HepG2 (cell line): ENCODE measurements around the gene THOC6. TPM values are rescaled to one million over a fixed set of nuclear protein-coding genes. Genes with fewer than 3 reads are reported as not detected.

ENCODE experiments used
- AGO2 ChIP-seq: fragments of 200-400 bp; formaldehyde crosslinking; optimal IDR thresholded peaks from 2 replicates; pipeline ENCODE3; 2017; ENCODE audit warnings: mild to moderate bottlenecking, low read depth, low read length, moderate library complexity
- CREB1 ChIP-seq, 2 experiments: fragments of 450-650 bp in 1 of 2; IDR thresholded peaks; 2 replicates each; pipeline ENCODE4 v1.6.1; 2016 to 2017; ENCODE audit warnings: control low read depth in 1 of 2, mild to moderate bottlenecking in 1 of 2, missing compliant biosample characterization in 1 of 2, missing genetic modification characterization in 1 of 2
- E2F1 ChIP-seq: sonication (generic); formaldehyde crosslinking; IDR thresholded peaks from 2 replicates; pipeline ENCODE4 v1.5.0; 2020; ENCODE audit warnings: missing genetic modification reagents
- GMEB1 ChIP-seq: sonication (generic); formaldehyde crosslinking; IDR thresholded peaks from 2 replicates; pipeline ENCODE4 v1.5.1; 2020; ENCODE audit warnings: missing genetic modification reagents, mild to moderate bottlenecking, borderline replicate concordance
- KDM5B ChIP-seq: sonication (generic); formaldehyde crosslinking; IDR thresholded peaks from 2 replicates; pipeline ENCODE4 v1.4.0; 2020; ENCODE audit warnings: missing genetic modification reagents, mild to moderate bottlenecking, borderline replicate concordance
- MAF1 ChIP-seq: sonication (generic); formaldehyde crosslinking; IDR thresholded peaks from 2 replicates; pipeline ENCODE4 v1.5.0; 2020; ENCODE audit warnings: missing genetic modification reagents, borderline replicate concordance
- MAFK ChIP-seq, 2 experiments: IDR thresholded peaks in 1 of 2; conservative IDR thresholded peaks in 1 of 2; 2 replicates each; pipeline ENCODE4 v1.6.1; 2011; ENCODE audit warnings: improper control_type of control experiment in 2 of 2, low read length in 2 of 2
- MED1 ChIP-seq: sonication (generic); formaldehyde crosslinking; IDR thresholded peaks from 2 replicates; pipeline ENCODE4 v1.4.0; 2020; ENCODE audit warnings: missing genetic modification reagents
- NFE2L2 ChIP-seq: fragments of 150-350 bp; IDR thresholded peaks from 2 replicates; pipeline ENCODE4 v1.6.1; 2014; ENCODE audit warnings: low read length
- POLR2A ChIP-seq, 2 experiments: IDR thresholded peaks; 2 replicates each; pipeline ENCODE4 v1.6.1; 2011; ENCODE audit warnings: low read depth in 2 of 2, low read length in 2 of 2, mild to moderate bottlenecking in 1 of 2, moderate library complexity in 1 of 2; ENCODE audit not compliant: insufficient read depth in 1 of 2
- RFXANK ChIP-seq: IDR thresholded peaks from 2 replicates; pipeline ENCODE4 v1.6.1; 2016
- RFXAP ChIP-seq: sonication (generic); formaldehyde crosslinking; IDR thresholded peaks from 2 replicates; pipeline ENCODE4 v1.4.0; 2020; ENCODE audit warnings: missing genetic modification reagents, borderline replicate concordance
- SMAD1 ChIP-seq: sonication (generic); formaldehyde crosslinking; IDR thresholded peaks from 2 replicates; pipeline ENCODE4 v1.4.0; 2020; ENCODE audit warnings: missing genetic modification reagents, low read depth, mild to moderate bottlenecking, borderline replicate concordance
- STAT5B ChIP-seq: sonication (generic); formaldehyde crosslinking; IDR thresholded peaks from 2 replicates; pipeline ENCODE4 v1.4.0; 2020; ENCODE audit warnings: missing genetic modification reagents
- U2AF1 ChIP-seq: fragments of 200-400 bp; formaldehyde crosslinking; optimal IDR thresholded peaks from 2 replicates; pipeline ENCODE3; 2017; ENCODE audit warnings: mild to moderate bottlenecking, low read depth, low read length
- ZNF224 ChIP-seq: sonication (generic); formaldehyde crosslinking; IDR thresholded peaks from 2 replicates; pipeline ENCODE4 v1.5.0; 2020; ENCODE audit warnings: mild to moderate bottlenecking, missing genetic modification reagents
- ZNF281 ChIP-seq: sonication (generic); formaldehyde crosslinking; IDR thresholded peaks from 2 replicates; pipeline ENCODE4 v1.4.0; 2020; ENCODE audit warnings: missing genetic modification reagents, borderline replicate concordance
- ZNF367 ChIP-seq: sonication (generic); formaldehyde crosslinking; IDR thresholded peaks from 2 replicates; pipeline ENCODE4 v1.4.0; 2020; ENCODE audit warnings: missing genetic modification reagents, borderline replicate concordance
- ZNF441 ChIP-seq: sonication (generic); formaldehyde crosslinking; IDR thresholded peaks from 2 replicates; pipeline ENCODE4 v1.7.0; 2021; ENCODE audit warnings: missing genetic modification reagents, borderline replicate concordance
- ZNF629 ChIP-seq: sonication (generic); formaldehyde crosslinking; conservative IDR thresholded peaks from 2 replicates; pipeline ENCODE4 v1.5.0; 2020; ENCODE audit warnings: missing genetic modification reagents
- ZNF660 ChIP-seq: sonication (generic); formaldehyde crosslinking; IDR thresholded peaks from 2 replicates; pipeline ENCODE4 v1.5.1; 2020; ENCODE audit warnings: mild to moderate bottlenecking, low read depth, missing genetic modification reagents, borderline replicate concordance
- ZNF709 ChIP-seq: sonication (generic); formaldehyde crosslinking; IDR thresholded peaks from 2 replicates; pipeline ENCODE4 v1.5.0; 2020; ENCODE audit warnings: mild to moderate bottlenecking, missing genetic modification reagents
- ZNF775 ChIP-seq: sonication (generic); formaldehyde crosslinking; IDR thresholded peaks from 2 replicates; pipeline ENCODE4 v1.4.0; 2020; ENCODE audit warnings: missing genetic modification reagents, mild to moderate bottlenecking, moderate library complexity, borderline replicate concordance
- polyA plus RNA-seq, 8 experiments: library from polyadenylated mRNA; depleted of rRNA in 3 of 8; stranded (reverse) in 7 of 8; unstranded in 1 of 8; fragments of >200 nt; fragmentation: Illumina TruSeq in 4 of 8; extraction: Trizol in 4 of 8; gene quantifications; 2 replicates each; pipeline versions ENCODE4 v1.2.1 to v1.2.3, GENCODE V29; 2011 to 2016; ENCODE audit warnings: low read depth in 4 of 8, missing spikeins in 1 of 8, mixed read lengths in 1 of 8; ENCODE audit not compliant: insufficient read depth in 1 of 8
- total RNA-seq, 5 experiments: library from RNA; depleted of rRNA; stranded (reverse); fragments of >200 nt; fragmentation: Illumina TruSeq; extraction: Trizol; gene quantifications; 2 replicates each; pipeline ENCODE4 v1.2.3, GENCODE V29; 2016; ENCODE audit warnings: low read depth in 1 of 5

Gene THOC6
- total and polyA plus RNA-seq, 2 of the 13 experiments (the other 11 are each of a cell fraction or from before 2014, with no cell fraction given): 32.1 to 37.0 TPM

GRCh38 chr16:3065742-3066439 is 42.1 kb downstream of the THOC6 start (continued):
- no peak for TF ChIP-seq ZNF281 (CRISPR knock-in tag)
- peak; percentile 25; the same call in 1 of the 2 replicates for TF ChIP-seq ZNF441 (CRISPR knock-in tag)
- TF ChIP-seq ZNF367: no peak
- TF ChIP-seq STAT5B (CRISPR knock-in tag): no peak
- no peak for TF ChIP-seq POLR2A (IDR thresholded peaks at IDR 0.05; ENCODE audit: insufficient read depth in 1 of 2, low read depth in 2 of 2, low read length in 2 of 2)
- TF ChIP-seq MAFK (conservative IDR thresholded peaks at IDR 0.05 in 1 of 2, IDR thresholded peaks at IDR 0.05 in 1 of 2; ENCODE audit: low read length in 2 of 2): no peak
- no peak for TF ChIP-seq MAF1 (CRISPR knock-in tag)
- TF ChIP-seq NFE2L2: no peak
- TF ChIP-seq SMAD1 (CRISPR knock-in tag): no peak
- TF ChIP-seq RFXANK (CRISPR knock-in tag): no peak
- TF ChIP-seq GMEB1 (CRISPR knock-in tag): no peak
- TF ChIP-seq ZNF775: peak; percentile 70
- TF ChIP-seq E2F1 (CRISPR knock-in tag): no peak
- no peak for TF ChIP-seq U2AF1
- peak; percentile 42 for TF ChIP-seq AGO2
- TF ChIP-seq MED1 (CRISPR knock-in tag): no peak
- TF ChIP-seq KDM5B: no peak
- TF ChIP-seq ZNF709: no peak
- no peak for TF ChIP-seq CREB1 (IDR thresholded peaks at IDR 0.05)
- TF ChIP-seq CREB1 (CRISPR knock-in tag; IDR thresholded peaks at IDR 0.05): no peak
- TF ChIP-seq ZNF224: 0 out of 2 replicates have a peak, but pooled peaks have one; percentile 40
- no peak for TF ChIP-seq ZNF629 (CRISPR knock-in tag)
- no peak for TF ChIP-seq RFXAP (CRISPR knock-in tag)
- no peak for TF ChIP-seq ZNF660
